HG02970 (cell line): ENCODE results near the gene FBXL13.
"Not testable (repeated sequence)": the region's sequence is repeated elsewhere in the genome, so short reads cannot be mapped to it uniquely, and the experiment has no call there.

Experiments
- ATAC-seq: cut with Tn5 transposase; IDR thresholded peaks from one replicate; pipeline ENCODE4 v1.9.1; 2021; ENCODE audit warnings: mild to moderate bottlenecking, moderate library complexity, moderate number of reproducible peaks; ENCODE audit not compliant: unreplicated experiment, low FRiP score

Gene FBXL13

DNA sequence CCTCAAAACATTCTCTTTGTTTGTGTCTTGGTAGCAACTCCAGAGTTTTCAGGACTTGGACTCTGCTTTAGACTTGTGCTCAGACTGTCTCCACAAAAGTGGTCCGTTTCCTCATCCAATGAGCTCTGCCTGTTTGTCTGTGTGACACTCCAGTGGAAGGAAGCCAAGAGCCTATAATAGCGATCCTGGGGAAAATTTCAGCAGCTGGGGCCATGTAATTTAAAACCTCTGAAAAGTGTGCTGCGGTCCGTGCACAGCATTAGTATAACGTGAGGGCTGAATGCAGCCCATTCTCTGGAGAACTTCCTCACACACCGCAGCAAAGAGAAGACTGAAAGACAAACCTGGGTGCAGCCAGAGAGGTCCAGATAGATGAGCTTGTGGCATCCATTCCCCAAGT, 161.9 kb downstream of the FBXL13 start, which contains the start of gene LRRC17:
Gene LRRC17 (plus strand): TSS at position 259 of the 400 bp plus-strand sequence. CDS start 20,914 bp downstream, outside the sequence.
- no peak for ATAC-seq

- ATAC-seq: no peak
These were observed 165.9 kb downstream of the FBXL13 start for GRCh38 chr7:102908676-102909075.

GRCh38 chr7:102903576-102903975, 171.0 kb downstream of the FBXL13 start:
- not testable (repeated sequence) for ATAC-seq

GRCh38 chr7:102902052-102902451, 172.5 kb downstream of the FBXL13 start:
- not testable (repeated sequence) for ATAC-seq

- ATAC-seq: no peak
These were observed 176.1 kb downstream of the FBXL13 start for GRCh38 chr7:102898532-102898859.

GRCh38 chr7:102897856-102898531, 176.6 kb downstream of the FBXL13 start:
- no peak for ATAC-seq

- ATAC-seq: no peak
These were observed 177.4 kb downstream of the FBXL13 start for GRCh38 chr7:102897211-102897631.

DNA sequence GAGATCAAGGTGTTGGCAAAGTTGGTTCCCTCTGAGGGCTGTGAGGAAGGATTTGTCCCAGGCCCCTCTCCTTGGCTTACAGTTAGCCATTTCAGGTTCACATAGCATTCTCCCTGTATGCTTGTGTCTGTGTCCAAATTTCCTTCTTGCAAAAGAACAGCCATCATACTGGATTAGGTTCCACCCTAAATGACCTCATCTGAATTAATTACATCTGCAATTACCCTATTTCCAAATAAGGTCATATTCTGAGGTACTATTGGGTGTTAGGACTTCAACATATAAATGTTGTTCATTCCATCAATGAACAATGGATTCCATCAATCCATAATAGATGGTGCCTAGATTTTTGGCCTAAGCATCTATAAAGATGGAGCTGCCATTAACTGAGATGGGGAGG, 178.0 kb downstream of the FBXL13 start:
- ATAC-seq: no peak

GRCh38 chr7:102895602-102896001, 179.0 kb downstream of the FBXL13 start:
- no peak for ATAC-seq

DNA sequence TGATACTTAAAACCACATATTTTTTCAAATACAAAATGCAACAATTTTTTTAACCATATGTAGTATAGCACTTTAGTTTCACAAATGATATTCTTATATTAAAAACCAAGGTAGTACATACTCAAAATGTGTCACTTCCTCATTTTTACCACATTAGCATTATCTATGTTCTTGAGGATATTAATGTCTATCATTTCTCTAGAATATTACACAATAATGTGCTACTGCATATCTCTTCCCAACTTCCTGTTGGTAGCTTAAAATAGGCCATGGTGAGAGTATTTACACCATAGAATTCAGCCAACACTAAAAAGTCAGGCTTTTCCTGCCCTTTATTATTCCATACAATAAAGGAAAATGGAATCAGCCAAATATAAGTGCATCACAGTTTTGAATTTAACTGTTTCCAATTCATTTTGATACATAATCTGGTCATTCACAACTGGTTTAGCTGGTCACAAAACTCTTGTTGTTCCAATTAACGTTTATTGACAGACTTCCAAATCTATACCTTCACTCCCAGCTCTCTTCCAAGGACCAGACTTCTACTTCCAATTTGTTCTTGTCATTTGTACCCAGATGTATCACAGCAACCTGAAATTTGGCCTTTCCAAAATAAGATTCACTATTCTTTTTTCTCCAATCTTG, 181.8 kb downstream of the FBXL13 start:
- ATAC-seq: no peak

DNA sequence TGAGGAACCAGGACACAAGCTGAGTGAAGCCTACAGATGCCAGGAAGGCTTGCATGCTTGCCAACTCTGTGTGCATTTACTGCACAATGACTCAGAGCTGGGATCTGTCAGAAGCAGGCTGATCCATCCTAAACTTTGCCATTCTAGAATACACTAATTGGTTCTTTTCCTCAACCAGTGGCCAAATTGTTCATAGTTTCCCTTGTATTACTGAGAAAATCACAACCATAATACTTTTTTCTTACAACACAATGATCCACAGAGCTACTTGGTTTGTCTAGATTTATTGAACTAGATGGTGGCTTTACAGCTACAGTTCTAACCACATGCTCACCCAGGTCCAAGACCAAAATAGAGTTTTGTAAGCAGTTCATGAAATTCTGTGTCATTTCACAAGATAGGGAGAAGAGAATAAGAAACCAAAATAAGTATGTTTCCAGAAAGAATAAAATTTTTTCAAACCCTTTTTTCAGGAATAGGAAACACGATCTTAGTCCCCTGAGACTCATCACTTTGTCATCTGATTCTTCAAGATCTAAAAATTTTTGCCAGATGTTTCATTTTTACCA, 182.8 kb downstream of the FBXL13 start:
- ATAC-seq: no peak

GRCh38 chr7:102890971-102891692, 183.5 kb downstream of the FBXL13 start:
- no peak for ATAC-seq

DNA sequence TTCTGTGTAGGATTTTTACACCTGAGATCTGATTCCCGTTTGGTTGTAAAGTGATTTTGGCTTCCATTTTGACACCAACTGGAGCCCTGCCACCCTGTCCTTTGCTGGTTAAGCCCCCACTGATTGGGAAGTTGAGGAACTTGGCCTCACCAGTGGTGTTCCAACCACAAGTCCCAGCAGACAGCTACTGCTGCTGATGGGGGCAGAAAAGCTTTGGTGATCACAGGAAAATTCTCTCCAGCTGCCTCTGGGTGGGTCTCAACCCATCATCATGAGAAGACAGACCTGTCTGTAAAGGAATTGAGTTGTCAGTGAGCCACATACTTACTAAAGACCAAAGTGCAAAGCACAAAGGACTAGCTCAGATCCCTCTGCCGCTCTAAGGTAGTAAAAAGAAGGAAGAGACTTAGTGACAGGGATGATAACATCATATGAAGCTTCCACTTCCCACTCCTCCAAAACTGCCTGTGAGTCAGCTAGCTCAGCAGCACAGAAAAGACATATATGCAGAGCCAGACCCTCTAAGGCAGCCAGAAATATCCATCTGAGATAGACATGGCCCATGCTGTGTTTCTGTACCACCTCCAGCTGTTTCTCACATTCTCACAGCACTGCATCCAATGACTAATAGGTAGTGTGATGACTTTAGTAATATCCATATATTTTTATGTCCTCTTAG, 184.2 kb downstream of the FBXL13 start:
- ATAC-seq: no peak

GRCh38 chr7:102889851-102890250, 184.7 kb downstream of the FBXL13 start:
- no peak for ATAC-seq

- no peak for ATAC-seq
These were observed 185.9 kb downstream of the FBXL13 start for GRCh38 chr7:102888561-102889233.

DNA sequence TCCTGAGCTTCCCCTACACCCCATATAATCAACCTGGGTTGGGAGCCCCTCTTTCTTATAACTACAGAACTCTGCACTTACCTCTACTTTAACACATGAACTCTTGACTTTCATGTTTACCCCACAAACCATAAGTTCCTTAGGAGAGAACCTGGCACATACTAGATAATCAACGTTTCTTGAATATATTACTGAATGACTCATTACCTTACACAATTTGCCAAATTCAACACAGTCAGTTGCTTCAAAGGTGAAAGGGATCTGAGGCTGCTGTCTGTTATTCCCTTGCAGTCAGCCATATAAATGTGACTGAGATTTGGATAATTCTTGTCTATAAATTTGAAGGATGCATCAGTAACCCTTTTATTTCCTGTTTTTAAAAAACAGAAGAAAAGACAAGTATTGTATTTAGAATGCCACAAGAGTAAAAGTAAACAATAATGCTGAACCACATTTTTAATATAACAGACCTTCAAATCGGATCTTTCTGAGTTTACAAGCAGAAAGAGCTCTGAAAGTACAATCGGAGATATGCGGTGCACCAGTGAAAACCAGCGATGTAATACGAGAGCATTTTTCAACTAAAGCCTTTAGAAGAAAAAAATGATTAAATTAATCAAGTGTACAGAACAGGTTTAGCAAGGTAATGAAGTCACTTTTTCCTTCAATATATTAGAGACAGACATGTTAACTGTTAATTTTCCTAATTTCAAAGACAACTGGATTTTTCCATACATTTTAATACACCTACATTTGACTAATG, 191.3 kb downstream of the FBXL13 start:
- no peak for ATAC-seq

- no peak for ATAC-seq
These were observed 198.8 kb downstream of the FBXL13 start for GRCh38 chr7:102875700-102876295.

DNA sequence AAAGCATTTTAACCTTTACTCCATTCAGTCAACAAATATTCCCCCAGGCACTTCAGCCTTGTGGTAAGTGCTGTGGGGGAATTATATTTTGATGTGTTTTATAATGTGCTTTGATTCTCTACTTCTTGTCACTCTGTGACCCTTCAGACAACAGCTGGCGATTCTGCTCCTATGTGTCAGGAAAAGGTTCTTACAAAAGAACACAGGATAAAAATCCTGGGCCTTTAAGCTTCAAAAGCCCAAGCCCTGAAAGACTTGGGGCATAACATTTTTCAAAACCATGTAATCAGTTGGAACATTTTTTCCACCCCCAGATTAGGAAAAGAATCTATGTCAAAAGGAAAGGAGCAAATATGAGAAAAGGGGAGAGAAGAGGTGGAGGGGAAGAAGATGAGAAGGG, 199.6 kb downstream of the FBXL13 start:
- ATAC-seq: no peak
